Stimulated activated CD8-positive, alpha-beta memory T cell treated with anti-CD3 and anti-CD28 coated beads, Interleukin-2, amount 100 ng/mL, for 48 hours (primary cell): Measurements from ENCODE around the gene DCC.
"Not testable (repeated sequence)": the region's sequence is repeated elsewhere in the genome, so short reads cannot be mapped to it uniquely, and the experiment has no call there.

ENCODE experiments used
- DNase-seq, 2 donors: peaks; one replicate each; pipeline ENCODE4 v3.0.0-alpha.2; 2020; ENCODE audit warnings: low read depth in 2 of 2

Gene DCC

GRCh38 chr18:53503914-53504441 is 1164.0 kb downstream of the DCC start:
- no peak for DNase-seq

GRCh38 chr18:53508529-53508928 is 1168.5 kb downstream of the DCC start:
- no peak for DNase-seq

- DNase-seq, result no peak
Observed at GRCh38 chr18:53509886-53510285, 1169.9 kb downstream of the DCC start.

GRCh38 chr18:53511725-53512124 is 1171.7 kb downstream of the DCC start:
- not testable (repeated sequence) for DNase-seq

GRCh38 chr18:53521068-53521467 is 1181.1 kb downstream of the DCC start:
- no peak for DNase-seq

GRCh38 chr18:53526101-53526870 is 1186.3 kb downstream of the DCC start:
- DNase-seq, result no peak

- DNase-seq, result no peak
Observed at GRCh38 chr18:53527365-53527764, 1187.4 kb downstream of the DCC start.

GRCh38 chr18:53531187-53531586 is 1191.2 kb downstream of the DCC start:
- DNase-seq, result no peak

GRCh38 chr18:53531896-53532295 is 1191.9 kb downstream of the DCC start:
- no peak for DNase-seq

- DNase-seq, result no peak
Observed at GRCh38 chr18:53534203-53534602, 1194.2 kb downstream of the DCC start.

- no peak for DNase-seq
Observed at GRCh38 chr18:53534695-53535094, 1194.7 kb downstream of the DCC start.

GRCh38 chr18:53536908-53537307 is 1196.9 kb downstream of the DCC start:
- DNase-seq, result no peak

GRCh38 chr18:53541924-53542323 is 1201.9 kb downstream of the DCC start:
- no peak for DNase-seq

- DNase-seq, result no peak
Observed at GRCh38 chr18:53543711-53544110, 1203.7 kb downstream of the DCC start.

- DNase-seq, result no peak
Observed at GRCh38 chr18:53544917-53545316, 1204.9 kb downstream of the DCC start.

GRCh38 chr18:53551868-53552426 is 1212.0 kb downstream of the DCC start:
- no peak for DNase-seq

GRCh38 chr18:53553030-53553429 is 1213.0 kb downstream of the DCC start:
- no peak for DNase-seq

GRCh38 chr18:53556450-53556849 is 1216.5 kb downstream of the DCC start:
- DNase-seq, result no peak

GRCh38 chr18:53560546-53560945 is 1220.5 kb downstream of the DCC start:
- no peak for DNase-seq

GRCh38 chr18:53566626-53567025 is 1226.6 kb downstream of the DCC start:
- DNase-seq, result no peak

- DNase-seq, result no peak
Observed at GRCh38 chr18:53567929-53568574, 1228.1 kb downstream of the DCC start.
